GM03348 (cell line): ENCODE results near the gene KLHL3.

Experiments used
- DNase-seq: peaks from one replicate; pipeline ENCODE4 v3.0.0; 2012; ENCODE audit warnings: low spot score

The KLHL3 gene

GRCh38 chr5:137633896-137634295, 102.0 kb downstream of the KLHL3 start:
- no peak for DNase-seq

- DNase-seq: no peak
These were observed 103.2 kb downstream of the KLHL3 start for GRCh38 chr5:137632716-137633115.

DNA sequence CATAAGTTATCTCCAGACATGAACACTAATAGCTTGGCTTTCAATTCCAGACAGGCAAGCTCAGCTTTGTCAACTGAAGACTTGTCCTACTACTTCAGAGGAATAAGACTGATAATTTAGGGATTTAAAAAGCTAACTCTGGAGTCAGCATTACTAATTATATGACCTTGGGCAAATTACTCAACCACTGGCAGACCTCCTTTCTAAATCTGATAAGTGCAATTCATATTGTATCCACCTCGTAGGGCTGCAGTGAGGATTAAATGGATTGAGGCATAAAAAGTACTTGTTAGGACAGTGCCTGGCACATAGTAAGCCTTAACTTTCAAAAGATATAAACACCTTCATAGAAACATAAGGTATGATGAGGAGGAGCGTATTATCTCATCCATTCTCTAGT, 104.4 kb downstream of the KLHL3 start:
- no peak for DNase-seq

DNA sequence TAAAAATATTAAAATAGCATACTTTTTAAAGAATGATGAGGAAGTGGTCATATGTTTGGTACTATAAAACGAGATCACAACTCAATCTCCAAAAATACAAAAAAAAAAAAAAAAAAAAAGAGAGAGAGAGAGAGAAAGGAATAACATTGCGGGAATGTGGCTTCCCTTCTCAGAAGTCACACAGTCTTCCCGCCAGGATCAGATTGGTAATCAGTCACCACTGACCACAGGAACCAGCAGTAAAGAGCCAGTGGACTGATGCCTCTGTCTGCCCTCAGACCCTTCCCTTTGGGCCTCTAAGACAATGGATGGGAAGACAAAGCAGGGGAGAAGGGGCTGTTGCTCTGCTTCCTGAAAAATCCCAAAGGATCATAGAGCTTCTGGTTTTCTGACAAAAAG, 104.9 kb downstream of the KLHL3 start:
- DNase-seq: no peak

- no peak for DNase-seq
These were observed 105.5 kb downstream of the KLHL3 start for GRCh38 chr5:137630216-137630971.

DNA sequence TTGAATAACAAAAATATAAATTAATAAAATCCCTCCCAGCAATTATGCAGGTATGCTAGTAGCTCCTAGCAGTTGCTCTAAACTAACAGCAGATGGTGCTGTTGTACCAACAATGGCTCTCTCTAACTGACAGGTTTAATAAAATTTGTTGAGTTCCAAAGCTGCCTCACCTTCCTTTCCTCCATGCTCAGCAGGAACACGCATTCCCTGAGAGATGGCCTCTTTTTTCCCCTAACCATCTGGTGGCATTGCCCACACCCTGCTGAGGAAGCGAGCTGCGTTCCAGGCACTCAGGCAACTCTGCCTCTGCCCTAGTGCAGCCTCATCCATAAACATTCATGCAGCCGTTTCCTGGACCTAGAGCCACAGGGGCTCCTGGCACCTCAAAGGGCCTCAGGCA, 106.2 kb downstream of the KLHL3 start:
- peak; percentile 81 for DNase-seq

DNA sequence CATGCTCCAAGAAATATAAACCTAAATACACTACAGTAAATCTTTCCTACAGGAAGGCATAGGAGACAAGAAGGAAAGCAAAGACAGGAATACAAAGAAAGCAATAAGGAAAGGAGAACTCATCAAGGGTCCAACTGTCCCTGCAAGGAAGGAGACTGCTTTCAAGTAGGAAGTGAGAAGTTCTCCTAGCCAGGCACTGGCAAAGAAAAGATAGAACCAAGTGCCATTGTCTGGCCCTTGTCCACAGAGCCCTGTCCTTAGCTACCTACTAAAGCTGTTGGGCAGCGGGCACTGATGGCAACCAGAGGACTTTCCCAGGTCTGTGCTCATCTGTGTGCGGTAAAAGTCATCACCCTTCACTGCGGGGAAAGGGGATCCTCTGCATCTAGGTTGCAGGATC, 108.2 kb downstream of the KLHL3 start:
- no peak for DNase-seq

- no peak for DNase-seq
These were observed 108.6 kb downstream of the KLHL3 start for GRCh38 chr5:137627293-137627692.

GRCh38 chr5:137624786-137625349, 111.0 kb downstream of the KLHL3 start:
- DNase-seq: no peak

GRCh38 chr5:137622850-137623249, 113.0 kb downstream of the KLHL3 start:
- DNase-seq: peak; percentile 31

DNA sequence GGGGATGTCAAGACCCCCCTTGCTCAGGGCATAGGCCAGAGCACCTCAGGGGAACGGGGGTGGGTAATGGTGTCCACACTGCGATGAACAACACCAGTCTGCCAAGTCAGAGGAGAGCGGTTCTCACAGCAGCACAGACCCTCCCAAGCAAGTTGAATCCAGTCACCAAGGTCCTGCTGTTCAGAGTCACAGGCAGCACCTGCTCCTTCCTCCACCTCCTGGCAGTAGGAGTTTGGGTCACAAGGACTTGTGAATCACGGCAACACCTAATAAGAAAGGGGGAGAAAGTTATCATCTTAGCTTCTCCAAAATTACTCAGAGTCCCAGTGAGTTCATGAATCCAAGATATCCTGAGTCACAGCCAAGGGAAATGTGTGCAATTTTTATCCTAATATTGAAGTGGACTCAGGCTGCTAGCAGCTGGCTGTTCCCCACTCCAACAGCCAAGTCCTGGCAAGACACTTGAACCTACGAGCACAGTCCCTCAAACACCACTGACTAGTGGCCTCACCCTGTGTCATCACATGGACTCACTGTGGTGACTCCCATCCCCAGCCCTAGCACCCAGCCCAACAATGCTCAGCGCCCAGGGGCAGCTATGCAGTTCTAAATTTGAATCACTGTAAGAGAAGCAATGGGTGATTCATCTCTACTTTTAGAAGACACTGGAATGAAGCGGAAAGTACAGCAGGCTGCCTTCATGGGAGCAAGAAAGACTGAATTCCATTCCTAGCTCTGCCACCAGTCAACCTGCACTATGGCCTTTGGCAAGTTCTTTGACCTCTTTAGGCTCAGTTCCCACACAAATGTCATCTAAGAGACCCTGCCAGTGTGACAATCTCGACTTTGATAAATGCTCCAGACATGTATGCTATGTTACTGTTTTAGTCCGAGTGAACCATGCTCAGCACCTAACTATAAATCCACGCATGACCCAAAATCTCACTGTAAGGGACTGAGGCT, 113.7 kb downstream of the KLHL3 start:
- DNase-seq: peak; percentile 83

DNA sequence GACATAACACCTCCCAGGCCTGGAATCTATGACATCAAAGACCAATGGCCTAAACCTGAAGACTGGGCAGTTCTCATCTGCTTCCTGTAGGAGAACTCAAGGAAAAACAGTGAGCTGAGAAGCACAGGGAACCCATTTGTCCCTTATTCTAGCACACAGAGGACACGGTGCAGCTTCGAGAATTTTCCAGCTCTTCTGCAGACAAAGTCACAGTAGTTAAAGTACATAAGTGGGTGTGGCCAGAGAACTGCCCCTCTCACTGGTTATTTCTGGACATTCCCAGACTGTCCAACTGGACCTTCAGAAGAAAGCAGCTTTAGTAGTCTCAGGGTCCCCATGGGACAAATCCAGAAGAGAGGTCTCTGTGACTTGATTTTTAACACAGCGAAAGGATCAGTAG, 114.6 kb downstream of the KLHL3 start:
- no peak for DNase-seq

- peak; percentile 84 for DNase-seq
These were observed 116.6 kb downstream of the KLHL3 start for GRCh38 chr5:137619191-137619870.

- DNase-seq: no peak
These were observed 117.4 kb downstream of the KLHL3 start for GRCh38 chr5:137618476-137618875.

- peak; percentile 46 for DNase-seq
These were observed 118.2 kb downstream of the KLHL3 start for GRCh38 chr5:137617528-137618205.

DNA sequence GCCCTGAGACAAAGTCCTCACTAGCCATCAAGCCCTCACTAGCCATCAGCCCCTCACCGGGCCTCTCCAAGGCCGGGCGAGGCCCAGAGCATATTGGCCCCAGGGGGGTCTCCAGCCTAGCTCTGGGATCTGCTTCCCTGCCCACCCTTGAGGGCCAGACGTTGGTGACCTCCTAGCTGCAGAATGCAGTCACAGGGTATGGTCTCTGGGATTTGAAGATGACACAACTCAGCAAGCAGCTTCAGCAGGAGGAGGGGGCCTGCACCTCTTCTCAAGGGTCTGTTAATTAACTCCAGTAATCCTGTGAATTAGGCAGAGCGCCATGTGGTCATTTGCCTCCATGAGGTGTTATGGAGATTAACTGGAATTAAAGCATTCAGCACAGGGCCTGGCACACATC, 119.8 kb downstream of the KLHL3 start:
- no peak for DNase-seq

- DNase-seq: no peak
These were observed 120.6 kb downstream of the KLHL3 start for GRCh38 chr5:137615171-137615775.

GRCh38 chr5:137613554-137614265, 122.2 kb downstream of the KLHL3 start:
- DNase-seq: no peak

DNA sequence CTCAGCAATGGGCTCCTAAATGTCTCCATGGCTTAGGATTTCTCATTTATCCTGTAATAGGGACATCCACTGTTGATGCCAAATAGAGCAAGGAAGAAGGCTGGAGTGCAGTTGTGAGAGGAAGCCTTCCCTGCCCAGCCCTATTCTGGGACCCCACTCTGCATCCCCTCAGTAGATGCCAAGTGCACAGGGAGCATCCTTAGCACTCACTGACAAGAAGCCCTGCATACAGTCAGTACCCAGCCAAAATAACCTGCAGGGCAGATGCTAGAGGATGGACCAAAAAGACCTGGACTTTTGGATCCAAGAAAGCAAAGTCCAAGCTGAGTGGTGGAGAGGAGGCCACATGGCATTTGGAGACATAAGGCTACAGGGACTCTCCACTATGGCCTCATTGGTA, 123.3 kb downstream of the KLHL3 start:
- no peak for DNase-seq

GRCh38 chr5:137611794-137612435, 124.0 kb downstream of the KLHL3 start:
- no peak for DNase-seq
